ENCODE results near the gene DDB1. TPM values are rescaled to one million over a fixed set of nuclear protein-coding genes. Genes with fewer than 3 reads are reported as not detected.
A peak's percentile ranks its signal among the peaks of the same experiment; 100 is the strongest.

Gene DDB1
- total and polyA plus RNA-seq, 7 donors, result 111 to 187 (median 161) TPM

- peaks cover 0 to 21% (median 0%) of the 10 kb centered on the region in 3 donors for H3K27me3 ChIP-seq (ENCODE audit: insufficient read depth in 3 of 3, low read length in 2 of 3)
- no peak overlapping the region for H3K27ac ChIP-seq
- H3K36me3 ChIP-seq (ENCODE audit: insufficient read depth in 1 of 2, low read depth in 1 of 2), result peaks cover 15 to 39% of the 10 kb centered on the region in 2 donors
- H3K9me3 ChIP-seq, result no peaks in the 10 kb centered on the region
- ATAC-seq (peak in 1 of 4 donors; percentile 10), DNase-seq (no peak)
- H3K4me3 ChIP-seq, result peak overlapping the region; percentile 69
- no peak for TF ChIP-seq CTCF (IDR thresholded peaks at IDR 0.05)
- H3K4me1 ChIP-seq, result peaks cover 16% of the 10 kb centered on the region
- intact Hi-C loops (cut with DNase I), result no loop called here
- WGBS, 3 donors, result 38 to 56% (median 49%) methylated on average over 12 of the region's 12 CpGs
Observed at GRCh38 chr11:61295596-61295926, 37.3 kb downstream of the DDB1 start.

DNA sequence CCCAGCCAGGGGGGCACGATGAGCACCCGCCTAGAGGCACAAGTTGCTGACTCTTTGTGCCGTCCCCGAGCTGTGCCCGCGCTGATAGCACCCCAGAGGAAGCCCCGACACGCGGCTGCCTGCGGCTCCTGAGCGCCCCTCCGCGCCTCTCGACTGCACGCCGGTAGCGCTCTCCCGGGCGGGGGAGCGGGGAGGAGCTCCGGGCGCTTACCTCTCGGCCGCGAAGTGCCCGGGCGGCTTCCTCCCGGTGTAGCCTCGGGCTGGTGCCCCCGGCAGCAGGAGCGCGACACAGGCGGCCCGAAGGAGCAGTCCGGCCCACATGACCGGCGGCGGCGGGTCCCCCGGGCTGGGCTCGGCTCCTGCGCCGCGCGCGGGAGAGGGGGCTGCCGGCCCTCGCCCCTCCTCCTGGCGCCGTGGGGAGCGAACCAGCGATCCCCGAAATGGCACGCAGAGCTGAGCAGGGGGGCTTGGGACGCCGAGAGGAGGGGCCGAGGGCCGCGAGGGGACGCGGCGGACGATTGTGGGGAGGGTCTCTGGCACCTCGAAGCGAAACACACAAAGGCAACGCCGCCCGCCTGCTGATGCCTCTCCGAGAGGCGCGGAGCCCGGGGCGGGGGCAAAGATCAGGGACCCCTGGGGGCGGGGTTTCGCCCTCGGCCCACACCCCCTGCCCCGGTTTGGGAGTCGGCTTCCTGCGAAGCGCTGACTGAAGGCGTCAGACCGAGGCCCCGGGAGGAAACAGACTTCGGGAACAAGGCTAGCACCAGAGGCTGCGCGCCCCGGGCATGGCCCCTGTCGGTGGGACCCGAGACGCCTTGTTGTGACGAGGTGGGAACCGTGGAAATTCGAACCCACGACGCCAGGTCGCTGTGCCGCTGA lies 37.9 kb downstream of the DDB1 start, which contains the start of gene VWCE:
TSS of gene VWCE (minus strand) at position 600 of the 879 bp plus-strand sequence. CDS start at position 321, 279 bp downstream.
- intact Hi-C loops (cut with DNase I), result no loop called here
- DNase-seq (peak; percentile 58 to 69), ATAC-seq (peak; percentile 62 to 76 (median 73))
- no peak within 1 kb of the TSS for H3K27ac ChIP-seq
- H3K36me3 ChIP-seq (ENCODE audit: insufficient read depth in 1 of 2, low read depth in 1 of 2), result peaks cover 9 to 33% of the 10 kb centered on the region in 2 donors
- TF ChIP-seq CTCF (IDR thresholded peaks at IDR 0.05), result peak; percentile 6
- no peaks in the 10 kb centered on the region for H3K9me3 ChIP-seq
- H3K4me1 ChIP-seq, result peaks cover 16% of the 10 kb centered on the region
- 2 to 3% (median 2%) methylated on average over 67 to 97 of the region's 97 CpGs for WGBS, 3 donors
- peak within 1 kb of the TSS; percentile 69 for H3K4me3 ChIP-seq
- H3K27me3 ChIP-seq (ENCODE audit: insufficient read depth in 3 of 3, low read length in 2 of 3), result peaks cover 0 to 21% (median 0%) of the 10 kb centered on the region in 3 donors

GRCh38 chr11:61293867-61294716 lies 38.8 kb downstream of the DDB1 start:
- ATAC-seq (peak; percentile 45 to 64 (median 54)), DNase-seq (peak; percentile 64 to 80)
- TF ChIP-seq CTCF (IDR thresholded peaks at IDR 0.05), result no peak
- Histone ChIP-seq H3K4me1 (peaks cover 16% of the 10 kb centered on the region), H3K27me3 (ENCODE audit: insufficient read depth in 3 of 3, low read length in 2 of 3) (peaks cover 0 to 21% (median 0%) of the 10 kb centered on the region in 3 donors), H3K36me3 (ENCODE audit: insufficient read depth in 1 of 2, low read depth in 1 of 2) (peaks cover 4 to 25% of the 10 kb centered on the region in 2 donors), H3K27ac (no peak overlapping the region), H3K9me3 (no peaks in the 10 kb centered on the region), H3K4me3 (peak overlapping the region; percentile 69)
- WGBS, 3 donors, result 2 to 3% (median 3%) methylated on average over 55 to 60 of the region's 60 CpGs
- intact Hi-C loops (cut with DNase I), result no loop called here

- H3K4me3 ChIP-seq, result no peak overlapping the region
- DNase-seq (no peak), ATAC-seq (no peak)
- no peak for TF ChIP-seq CTCF (IDR thresholded peaks at IDR 0.05)
- H3K36me3 ChIP-seq (ENCODE audit: insufficient read depth in 1 of 2, low read depth in 1 of 2), result peaks cover 0 to 9% of the 10 kb centered on the region in 2 donors
- no peak overlapping the region for H3K27ac ChIP-seq
- peaks cover 16% of the 10 kb centered on the region for H3K4me1 ChIP-seq
- WGBS, 3 donors, result 97 to 99% (median 98%) methylated on average over 2 of the region's 2 CpGs
- no peaks in the 10 kb centered on the region for H3K9me3 ChIP-seq
- intact Hi-C loops (cut with DNase I), result no loop called here
- peaks cover 0 to 21% (median 0%) of the 10 kb centered on the region in 3 donors for H3K27me3 ChIP-seq (ENCODE audit: insufficient read depth in 3 of 3, low read length in 2 of 3)
Observed at GRCh38 chr11:61292356-61292755, 40.5 kb downstream of the DDB1 start.

Measured in psoas muscle (tissue), 8 donors.